ENCODE measurements around the gene PCOLCE2. TPM values are rescaled to one million over a fixed set of nuclear protein-coding genes. Genes with fewer than 3 reads are reported as not detected.
A peak's percentile ranks its signal among the peaks of the same experiment; 100 is the strongest.

The PCOLCE2 gene
- total RNA-seq, 1 experiment from 2014 or later, result 4.4 TPM

GRCh38 chr3:142844339-142844977, 44.4 kb downstream of the PCOLCE2 start:
- H2AFZ ChIP-seq (ENCODE audit: low read depth, low read length, poor library complexity, severe bottlenecking), result peak overlapping the region; percentile 42
- H3K27me3 ChIP-seq (ENCODE audit: insufficient read depth, low read length), result no peaks in the 10 kb centered on the region
- CTCF ChIA-PET, result interaction anchor here (1.0 to 1.7 kb wide), 2 partner anchors 9 to 15 kb away, joined by 4 to 10 read pairs; no protein-coding TSS in a partner anchor
- H3K36me3 ChIP-seq (ENCODE audit: control insufficient read depth in 1 of 2, insufficient read depth in 2 of 2, low read length in 2 of 2), result no peaks in the 10 kb centered on the region
- no peaks in the 10 kb centered on the region; the same call in 1 of the 2 replicates for H3K9me2 ChIP-seq (ENCODE audit: insufficient read depth)
- TF ChIP-seq RAD21 (IDR thresholded peaks at IDR 0.05; ENCODE audit: low read depth) (peak; percentile 50), ZBTB33 (IDR thresholded peaks at IDR 0.05; ENCODE audit: extremely low read depth, insufficient replicate concordance, low read length) (no peak), CTCF (IDR thresholded peaks at IDR 0.05 in 2 of 3, conservative IDR thresholded peaks at IDR 0.05 in 1 of 3; ENCODE audit: borderline replicate concordance in 1 of 3, insufficient read depth in 1 of 3, low read depth in 2 of 3, low read length in 2 of 3) (peak; percentile 57 to 64 (median 62)), ZFX (IDR thresholded peaks at IDR 0.05) (no peak), SRF (IDR thresholded peaks at IDR 0.05; ENCODE audit: low read depth) (no peak), ELF1 (IDR thresholded peaks at IDR 0.05; ENCODE audit: borderline replicate concordance, low read depth) (no peak)
- H3K4me2 ChIP-seq (ENCODE audit: low read length), result no peak overlapping the region
- H3K79me2 ChIP-seq (ENCODE audit: insufficient read depth, low read length), result no peaks in the 10 kb centered on the region
- POLR2A ChIA-PET, result interaction anchor here (0.7 kb wide), 1 partner anchor 157 kb away, joined by 3 read pairs; the partner anchor contains the start of gene U2SURP
- intact Hi-C loops (cut with micrococcal nuclease), result no loop called here
- H3K4me1 ChIP-seq (ENCODE audit: control insufficient read depth in 1 of 2, insufficient read depth in 2 of 2, low read length in 2 of 2), result no peaks in the 10 kb centered on the region
- H4K20me1 ChIP-seq (ENCODE audit: insufficient read depth), result no peaks in the 10 kb centered on the region
- no peak overlapping the region for H3K9ac ChIP-seq (ENCODE audit: low read length)
- no peak overlapping the region for H3K27ac ChIP-seq (ENCODE audit: low read depth, low read length)
- H3K4me3 ChIP-seq (replicated peaks in 1 of 2; ENCODE audit: low read depth in 1 of 2, low read length in 2 of 2), result no peak overlapping the region
- ATAC-seq (peak; percentile 85), DNase-seq (ENCODE audit: low read depth, low spot score) (peak; percentile 48)
- BruUV-seq (replicated peaks), result no TSS peak
- H3K9me3 ChIP-seq (ENCODE audit: control insufficient read depth in 1 of 2, insufficient read depth in 1 of 2, low read depth in 1 of 2, low read length in 2 of 2), result no peaks in the 10 kb centered on the region
- RAD21 ChIA-PET (ENCODE audit: low non-redundant PET in 1 of 2, low total read pairs in 2 of 2, uncharacterized antibody in 2 of 2, unreplicated experiment in 2 of 2), result no interaction called here

Data from HCT116 (cell line).